A204.1 (cell line): Measurements from ENCODE around the gene TMEM220.
"Not testable (repeated sequence)": the region's sequence is repeated elsewhere in the genome, so short reads cannot be mapped to it uniquely, and the experiment has no call there.

Source experiments
- FAIRE-seq: peaks from 2 replicates; lab custom pipeline; 2012; peaks lifted over from hg19 to GRCh38; lab: Jason Lieb, UNC

The TMEM220 gene

GRCh38 chr17:10728331-10728892 is 1.4 kb downstream of the TMEM220 start:
- FAIRE-seq = no peak

GRCh38 chr17:10727192-10727591 is 2.6 kb downstream of the TMEM220 start:
- no peak for FAIRE-seq

- FAIRE-seq = no peak
Measured at GRCh38 chr17:10726196-10726595, 3.6 kb downstream of the TMEM220 start.

- no peak for FAIRE-seq
Measured at GRCh38 chr17:10725262-10725661, 4.6 kb downstream of the TMEM220 start.

GRCh38 chr17:10724546-10725195 is 5.2 kb downstream of the TMEM220 start:
- no peak for FAIRE-seq

- FAIRE-seq = no peak
Measured at GRCh38 chr17:10718547-10718946, 11.3 kb downstream of the TMEM220 start.

GRCh38 chr17:10716218-10716617 is 13.6 kb downstream of the TMEM220 start:
- FAIRE-seq = no peak

- no peak for FAIRE-seq
Measured at GRCh38 chr17:10713318-10713717, 16.5 kb downstream of the TMEM220 start.

- FAIRE-seq = no peak
Measured at GRCh38 chr17:10705727-10706126, 24.1 kb downstream of the TMEM220 start.

- FAIRE-seq = no peak
Measured at GRCh38 chr17:10702574-10702973, 27.2 kb downstream of the TMEM220 start.

- no peak for FAIRE-seq
Measured at GRCh38 chr17:10699856-10700255, 30.0 kb downstream of the TMEM220 start.

GRCh38 chr17:10698096-10698818 is 31.6 kb downstream of the TMEM220 start:
- no peak for FAIRE-seq

GRCh38 chr17:10697092-10698081 is 32.4 kb downstream of the TMEM220 start, which contains the start of the genes ADPRM and SCO1:
Gene ADPRM, plus strand, starts transcription at chr17:10697594. Its CDS starts 7,333 bp downstream, at chr17:10704927.
Gene SCO1, minus strand, starts transcription at chr17:10697533. Its CDS starts 26 bp downstream, at chr17:10697507.
- peak; percentile 84 for FAIRE-seq

- not testable (repeated sequence) for FAIRE-seq
Measured at GRCh38 chr17:10695875-10696407, 33.9 kb downstream of the TMEM220 start.

GRCh38 chr17:10687499-10687898 is 42.3 kb downstream of the TMEM220 start:
- no peak for FAIRE-seq

GRCh38 chr17:10683853-10684252 is 46.0 kb downstream of the TMEM220 start:
- no peak for FAIRE-seq

GRCh38 chr17:10681866-10682446 is 47.9 kb downstream of the TMEM220 start:
- FAIRE-seq = no peak

- no peak for FAIRE-seq
Measured at GRCh38 chr17:10674704-10675103, 55.1 kb downstream of the TMEM220 start.

- FAIRE-seq = no peak
Measured at GRCh38 chr17:10673312-10673711, 56.5 kb downstream of the TMEM220 start.

- no peak for FAIRE-seq
Measured at GRCh38 chr17:10668775-10669174, 61.0 kb downstream of the TMEM220 start.

- FAIRE-seq = no peak
Measured at GRCh38 chr17:10666906-10667305, 62.9 kb downstream of the TMEM220 start.
